Thoracic aorta (tissue), 2 donors: Measurements from ENCODE around the gene PLXDC2. TPM values are rescaled to one million over a fixed set of nuclear protein-coding genes. Genes with fewer than 3 reads are reported as not detected.

Source experiments
- ATAC-seq: fragments of 150-250 bp; one replicate; pipeline ENCODE4 v1.8.0; 2017; ENCODE audit warnings: low read depth; ENCODE audit not compliant: insufficient number of reproducible peaks, low FRiP score
- DNase-seq: peaks from one replicate; pipeline ENCODE4 v3.0.0-alpha.2; 2020; ENCODE audit warnings: low spot score
- H3K27ac ChIP-seq, 2 donors: fragments of 200-600 bp; sonication (generic); 1 replicate in 1 of 2; 2 replicates in 1 of 2; pipeline ENCODE4 v1.5.1; 2016; ENCODE audit warnings: mild to moderate bottlenecking in 2 of 2, moderate library complexity in 2 of 2
- H3K27me3 ChIP-seq: fragments of 200-600 bp; sonication (generic); replicated peaks from 2 replicates; pipeline ENCODE4 v1.6.0; 2016; ENCODE audit warnings: mild to moderate bottlenecking; ENCODE audit not compliant: insufficient read depth
- H3K36me3 ChIP-seq: fragments of 200-600 bp; sonication (generic); one replicate; pipeline ENCODE4 v1.5.1; 2016
- H3K4me1 ChIP-seq, 2 donors: fragments of 200-600 bp; sonication (generic); 1 replicate in 1 of 2; 2 replicates in 1 of 2; pipeline versions ENCODE4 v1.5.1 to v1.6.0; 2016; ENCODE audit warnings: low read depth in 2 of 2, mild to moderate bottlenecking in 1 of 2; ENCODE audit not compliant: control insufficient read depth in 1 of 2
- H3K4me3 ChIP-seq: fragments of 200-600 bp; sonication (generic); 2 replicates; pipeline ENCODE4 v1.5.1; 2016; ENCODE audit warnings: mild to moderate bottlenecking
- H3K9me3 ChIP-seq: fragments of 200-600 bp; sonication (generic); 2 replicates; pipeline ENCODE4 v1.5.1; 2016
- CTCF ChIP-seq: fragments of 200-600 bp; sonication (generic); IDR thresholded peaks from one replicate; pipeline ENCODE4 v1.5.1; 2019; ENCODE audit warnings: antibody characterized with exemption
- total RNA-seq, 2 donors: library from RNA; depleted of rRNA; stranded (reverse); fragments of >200 nt; gene quantifications; one replicate each; pipeline versions ENCODE4 v1.1.0 to v1.2.3, GENCODE V29; 2016

Gene PLXDC2
- total RNA-seq, 2 donors from 2014 or later: 105 to 155 TPM

- no peak overlapping the region for H3K4me3 ChIP-seq
- no peak for TF ChIP-seq CTCF
- peaks cover 35 to 66% of the 10 kb centered on the region in 2 donors for H3K4me1 ChIP-seq
- no peak for DNase-seq
- H3K36me3 ChIP-seq: no peaks in the 10 kb centered on the region
- no peaks in the 10 kb centered on the region for H3K27me3 ChIP-seq
- H3K9me3 ChIP-seq: no peaks in the 10 kb centered on the region
- no peak for ATAC-seq
- H3K27ac ChIP-seq: peak overlapping the region in 1 of 2 donors; percentile 48
These were observed 136.2 kb downstream of the PLXDC2 start for GRCh38 chr10:19952224-19953010.

- TF ChIP-seq CTCF: no peak
- peaks cover 32 to 72% of the 10 kb centered on the region in 2 donors for H3K4me1 ChIP-seq
- no peak overlapping the region for H3K4me3 ChIP-seq
- H3K36me3 ChIP-seq: no peaks in the 10 kb centered on the region
- no peaks in the 10 kb centered on the region for H3K9me3 ChIP-seq
- no peak overlapping the region for H3K27ac ChIP-seq
- ATAC-seq (no peak), DNase-seq (no peak)
- no peaks in the 10 kb centered on the region for H3K27me3 ChIP-seq
These were observed 138.4 kb downstream of the PLXDC2 start for GRCh38 chr10:19954601-19955000.

GRCh38 chr10:19956516-19957032 lies 140.3 kb downstream of the PLXDC2 start:
- Histone ChIP-seq H3K4me3 (no peak overlapping the region), H3K4me1 (peaks cover 34 to 84% of the 10 kb centered on the region in 2 donors), H3K36me3 (no peaks in the 10 kb centered on the region), H3K27ac (no peak overlapping the region), H3K27me3 (no peaks in the 10 kb centered on the region), H3K9me3 (no peaks in the 10 kb centered on the region)
- DNase-seq: no peak
- no peak for ATAC-seq
- no peak for TF ChIP-seq CTCF

- ATAC-seq: no peak
- H3K27me3 ChIP-seq: no peaks in the 10 kb centered on the region
- H3K4me1 ChIP-seq: peaks cover 14 to 62% of the 10 kb centered on the region in 2 donors
- H3K9me3 ChIP-seq: no peaks in the 10 kb centered on the region
- TF ChIP-seq CTCF: no peak
- no peak overlapping the region for H3K4me3 ChIP-seq
- H3K27ac ChIP-seq: no peak overlapping the region
- no peaks in the 10 kb centered on the region for H3K36me3 ChIP-seq
- no peak for DNase-seq
These were observed 142.6 kb downstream of the PLXDC2 start for GRCh38 chr10:19958787-19959186.

GRCh38 chr10:19961076-19962053 lies 145.1 kb downstream of the PLXDC2 start:
- H3K27me3 ChIP-seq: no peaks in the 10 kb centered on the region
- H3K36me3 ChIP-seq: no peaks in the 10 kb centered on the region
- no peak for DNase-seq
- H3K27ac ChIP-seq: no peak overlapping the region
- no peak for TF ChIP-seq CTCF
- no peak overlapping the region for H3K4me3 ChIP-seq
- peaks cover 13 to 42% of the 10 kb centered on the region in 2 donors for H3K4me1 ChIP-seq
- ATAC-seq: no peak
- no peaks in the 10 kb centered on the region for H3K9me3 ChIP-seq
